Limb (tissue), 2 donors: Measurements from ENCODE around the gene EID2.
A peak's percentile ranks its signal among the peaks of the same experiment; 100 is the strongest.

ENCODE experiments used
- DNase-seq, 2 donors: peaks; one replicate each; pipeline ENCODE4 v3.0.0-alpha.2; 2016; ENCODE audit errors: extremely low spot score in 2 of 2

Gene EID2

GRCh38 chr19:39502640-39503417, 37.1 kb downstream of the EID2 start:
- peak; percentile 65 to 81 for DNase-seq

GRCh38 chr19:39501340-39501739, 38.6 kb downstream of the EID2 start:
- DNase-seq, result no peak

DNA sequence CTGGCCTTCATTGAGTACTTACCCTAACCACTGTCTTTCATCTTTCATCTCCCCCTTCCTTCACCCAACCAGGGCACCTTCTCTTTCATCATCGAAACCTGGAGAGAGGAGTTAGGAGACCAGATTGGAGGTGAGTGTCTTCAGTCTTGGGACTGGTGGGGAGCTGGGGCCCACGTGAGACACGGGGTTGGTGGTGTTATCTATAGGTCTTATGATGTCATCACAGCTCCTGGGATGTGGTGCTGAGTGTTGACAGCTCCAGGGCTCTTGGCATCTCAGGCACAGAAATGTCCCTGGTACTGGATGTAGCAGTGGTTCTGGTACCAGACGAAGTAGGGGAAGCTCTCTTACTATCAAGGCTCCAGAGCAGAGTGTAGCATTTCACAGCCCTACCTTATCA, 39.4 kb downstream of the EID2 start:
- DNase-seq, result no peak

GRCh38 chr19:39499932-39500331, 40.0 kb downstream of the EID2 start:
- no peak for DNase-seq

DNA sequence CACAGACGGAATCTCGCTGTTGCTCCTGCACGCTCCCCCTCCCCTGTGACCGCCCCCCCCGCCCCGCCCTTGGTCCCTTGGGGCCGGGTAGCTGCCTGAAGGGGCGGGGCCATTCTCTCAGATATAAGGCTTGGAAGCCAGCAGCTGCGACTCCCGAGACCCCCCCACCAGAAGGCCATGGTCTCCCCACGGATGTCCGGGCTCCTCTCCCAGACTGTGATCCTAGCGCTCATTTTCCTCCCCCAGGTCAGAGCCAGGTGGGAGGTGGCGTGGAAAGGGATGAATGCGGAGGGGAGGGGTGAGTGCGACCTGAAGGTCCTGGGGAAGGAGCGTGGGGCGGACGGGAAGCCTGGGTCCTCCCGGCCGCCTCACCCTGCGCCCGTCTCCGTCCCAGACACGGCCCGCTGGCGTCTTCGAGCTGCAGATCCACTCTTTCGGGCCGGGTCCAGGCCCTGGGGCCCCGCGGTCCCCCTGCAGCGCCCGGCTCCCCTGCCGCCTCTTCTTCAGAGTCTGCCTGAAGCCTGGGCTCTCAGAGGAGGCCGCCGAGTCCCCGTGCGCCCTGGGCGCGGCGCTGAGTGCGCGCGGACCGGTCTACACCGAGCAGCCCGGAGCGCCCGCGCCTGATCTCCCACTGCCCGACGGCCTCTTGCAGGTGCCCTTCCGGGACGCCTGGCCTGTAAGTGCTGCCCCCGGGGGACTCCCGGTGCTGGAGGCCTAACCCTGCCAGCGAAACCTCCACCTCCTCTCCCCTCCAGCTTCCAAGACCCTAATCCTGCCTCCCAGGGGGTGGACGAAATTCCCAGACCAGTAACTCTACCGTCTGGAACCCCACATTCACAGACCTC, 40.9 kb downstream of the EID2 start, which contains the start of gene DLL3:
Gene DLL3 (plus strand): TSS at position 150 of the 845 bp plus-strand sequence. CDS start 28 bp downstream, at position 178.
- peak in 1 of 2 donors; percentile 71 for DNase-seq

- DNase-seq, result peak; percentile 28 to 78
Observed at GRCh38 chr19:39497996-39498797, 41.8 kb downstream of the EID2 start.

- no peak for DNase-seq
Observed at GRCh38 chr19:39497701-39497995, 42.3 kb downstream of the EID2 start.

DNA sequence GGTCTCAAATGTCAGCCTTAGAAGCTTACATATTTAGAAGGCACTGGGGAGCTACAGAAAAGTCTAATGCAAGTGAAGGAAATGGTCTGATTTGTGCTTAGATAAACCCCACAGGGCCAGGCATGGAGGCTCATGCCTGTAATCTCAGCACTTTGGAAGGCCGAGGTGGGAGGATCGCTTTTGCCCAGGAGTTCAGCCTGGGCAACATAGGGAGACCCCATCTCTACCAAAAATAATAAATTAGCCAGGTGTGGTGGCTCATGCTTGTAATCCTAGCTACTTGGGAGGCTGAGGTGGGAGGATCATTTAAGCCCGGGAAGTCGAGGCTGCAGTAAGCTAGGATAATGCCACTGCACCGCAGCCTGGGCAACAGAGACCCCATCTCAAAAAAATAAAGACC, 43.9 kb downstream of the EID2 start:
- DNase-seq, result no peak

DNA sequence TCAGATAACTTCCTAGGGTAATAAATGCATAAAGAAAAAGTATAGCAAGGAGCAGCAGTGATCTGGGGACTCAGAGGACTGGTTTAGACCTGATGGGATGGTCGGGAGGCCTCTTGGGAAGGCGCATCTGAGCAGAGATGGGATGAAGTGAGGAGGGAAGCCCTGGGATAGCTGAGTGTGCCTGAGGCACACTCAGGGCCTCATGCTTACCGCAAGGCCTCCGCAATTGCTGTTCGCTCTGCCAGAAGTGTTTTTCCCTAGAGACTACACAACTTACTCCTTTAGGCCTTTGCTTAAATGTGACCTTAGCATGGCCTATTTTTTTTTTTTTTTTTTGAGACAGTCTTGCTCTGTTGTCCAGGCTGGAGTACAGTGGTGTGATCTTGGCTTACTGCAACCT, 45.3 kb downstream of the EID2 start:
- no peak for DNase-seq

DNA sequence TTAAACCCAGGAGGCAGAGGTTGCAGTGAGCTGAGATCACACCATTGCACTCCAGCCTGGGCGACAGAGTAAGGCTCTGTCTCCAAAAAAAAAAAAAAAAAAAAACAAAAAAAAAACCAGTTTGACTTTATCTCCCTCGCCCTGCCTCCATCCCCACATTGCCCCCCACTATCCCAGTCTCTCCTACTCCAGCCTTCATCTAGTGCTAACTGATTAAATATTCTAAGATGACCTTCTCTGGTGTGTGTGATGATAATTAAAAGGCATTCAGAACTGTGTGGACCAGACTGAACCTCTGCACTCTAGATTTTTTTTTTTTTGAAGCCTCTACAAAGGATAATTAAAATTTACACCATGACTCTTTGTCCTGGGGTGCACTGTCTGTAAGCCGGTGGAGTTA, 47.2 kb downstream of the EID2 start:
- DNase-seq, result no peak

DNA sequence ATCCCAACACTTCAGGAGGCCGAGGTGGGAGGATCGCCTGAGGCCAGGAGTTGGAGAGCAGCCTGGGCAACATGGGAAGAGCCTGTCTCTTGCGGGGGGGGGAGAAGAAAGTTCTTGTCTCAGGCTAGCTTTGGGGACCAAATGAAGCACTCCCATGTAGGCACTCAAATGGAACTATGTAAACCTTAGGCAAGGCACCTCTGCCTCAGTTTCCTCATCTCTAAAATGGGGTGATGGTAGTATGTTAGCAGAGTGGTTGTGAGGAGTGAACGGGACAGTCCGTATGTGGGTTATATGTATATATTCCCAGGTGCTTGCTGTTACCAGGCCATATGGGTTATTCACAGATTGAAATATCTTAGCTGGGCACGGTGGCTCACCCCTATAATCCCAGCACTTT, 47.7 kb downstream of the EID2 start:
- DNase-seq, result no peak

DNA sequence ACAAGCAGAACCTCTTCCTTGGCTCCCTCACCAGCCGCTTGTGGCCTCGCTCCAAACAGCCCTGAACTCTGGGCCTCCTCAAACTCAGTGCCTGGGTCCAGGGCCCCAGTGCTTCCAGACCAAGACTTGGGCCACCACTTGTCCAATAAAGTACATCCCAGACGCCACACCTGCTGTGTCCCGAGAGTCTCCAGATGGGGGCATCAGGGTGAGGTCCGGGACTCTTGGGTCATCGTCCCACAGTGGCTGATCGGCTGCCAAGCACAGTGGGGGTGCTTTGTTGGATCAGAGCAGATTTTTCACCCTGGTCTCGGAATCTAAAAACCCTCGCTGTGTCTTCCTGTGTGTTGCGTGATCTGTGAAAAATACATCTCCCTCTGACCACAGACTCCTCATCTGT, 50.2 kb downstream of the EID2 start:
- no peak for DNase-seq
